Ecto neural progenitor cell (in vitro differentiated cells): ENCODE data around the gene KBTBD3.

Experiments
- DNase-seq: peaks from one replicate; pipeline ENCODE4 v3.0.0-alpha.2; 2018; ENCODE audit warnings: low spot score

KBTBD3 gene

GRCh38 chr11:106001304-106002012 lies 75.7 kb downstream of the KBTBD3 start:
- DNase-seq = no peak
